Measurements from ENCODE around the gene FREM2. TPM values are rescaled to one million over a fixed set of nuclear protein-coding genes. Genes with fewer than 3 reads are reported as not detected.

FREM2 gene
- total RNA-seq, 4 donors from 2014 or later: 0.06 to 0.19 (median 0.13) TPM; not detected in 1

DNA sequence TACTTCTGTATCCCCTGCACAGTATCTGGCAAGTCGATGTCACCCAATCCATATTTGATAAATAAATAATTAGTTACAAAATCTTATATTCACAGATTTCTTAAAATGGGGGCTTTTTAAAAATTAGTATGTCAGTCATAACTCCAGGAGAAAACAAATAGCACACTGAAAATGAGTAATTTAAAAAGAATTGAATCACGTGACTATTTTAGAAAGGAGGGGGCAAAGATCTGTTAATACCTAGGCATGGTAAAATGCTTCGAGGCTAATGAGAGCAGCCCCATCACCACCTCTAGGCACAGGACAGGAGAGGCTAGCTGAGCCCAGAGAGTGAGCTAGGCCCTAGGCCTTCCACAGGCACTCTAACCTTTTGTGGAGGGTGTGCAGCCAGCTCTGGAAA lies 94.7 kb downstream of the FREM2 start:
- intact Hi-C loops (cut with DNase I): no loop called here
- no peaks in the 10 kb centered on the region for H3K9me3 ChIP-seq
- no peak overlapping the region for H3K27ac ChIP-seq
- 68 to 71% methylated on average over 3 of the region's 3 CpGs for WGBS, 2 donors
- DNase-seq: no peak
- H3K4me3 ChIP-seq: no peak overlapping the region
- H3K4me1 ChIP-seq: no peaks in the 10 kb centered on the region
- TF ChIP-seq POLR2A (IDR thresholded peaks at IDR 0.05): no peak
- TF ChIP-seq, protein P1, sequence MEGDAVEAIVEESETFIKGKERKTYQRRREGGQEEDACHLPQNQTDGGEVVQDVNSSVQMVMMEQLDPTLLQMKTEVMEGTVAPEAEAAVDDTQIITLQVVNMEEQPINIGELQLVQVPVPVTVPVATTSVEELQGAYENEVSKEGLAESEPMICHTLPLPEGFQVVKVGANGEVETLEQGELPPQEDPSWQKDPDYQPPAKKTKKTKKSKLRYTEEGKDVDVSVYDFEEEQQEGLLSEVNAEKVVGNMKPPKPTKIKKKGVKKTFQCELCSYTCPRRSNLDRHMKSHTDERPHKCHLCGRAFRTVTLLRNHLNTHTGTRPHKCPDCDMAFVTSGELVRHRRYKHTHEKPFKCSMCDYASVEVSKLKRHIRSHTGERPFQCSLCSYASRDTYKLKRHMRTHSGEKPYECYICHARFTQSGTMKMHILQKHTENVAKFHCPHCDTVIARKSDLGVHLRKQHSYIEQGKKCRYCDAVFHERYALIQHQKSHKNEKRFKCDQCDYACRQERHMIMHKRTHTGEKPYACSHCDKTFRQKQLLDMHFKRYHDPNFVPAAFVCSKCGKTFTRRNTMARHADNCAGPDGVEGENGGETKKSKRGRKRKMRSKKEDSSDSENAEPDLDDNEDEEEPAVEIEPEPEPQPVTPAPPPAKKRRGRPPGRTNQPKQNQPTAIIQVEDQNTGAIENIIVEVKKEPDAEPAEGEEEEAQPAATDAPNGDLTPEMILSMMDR (IDR thresholded peaks at IDR 0.05): no peak
- H3K27me3 ChIP-seq: no peaks in the 10 kb centered on the region
- no peaks in the 10 kb centered on the region for H3K36me3 ChIP-seq

DNA sequence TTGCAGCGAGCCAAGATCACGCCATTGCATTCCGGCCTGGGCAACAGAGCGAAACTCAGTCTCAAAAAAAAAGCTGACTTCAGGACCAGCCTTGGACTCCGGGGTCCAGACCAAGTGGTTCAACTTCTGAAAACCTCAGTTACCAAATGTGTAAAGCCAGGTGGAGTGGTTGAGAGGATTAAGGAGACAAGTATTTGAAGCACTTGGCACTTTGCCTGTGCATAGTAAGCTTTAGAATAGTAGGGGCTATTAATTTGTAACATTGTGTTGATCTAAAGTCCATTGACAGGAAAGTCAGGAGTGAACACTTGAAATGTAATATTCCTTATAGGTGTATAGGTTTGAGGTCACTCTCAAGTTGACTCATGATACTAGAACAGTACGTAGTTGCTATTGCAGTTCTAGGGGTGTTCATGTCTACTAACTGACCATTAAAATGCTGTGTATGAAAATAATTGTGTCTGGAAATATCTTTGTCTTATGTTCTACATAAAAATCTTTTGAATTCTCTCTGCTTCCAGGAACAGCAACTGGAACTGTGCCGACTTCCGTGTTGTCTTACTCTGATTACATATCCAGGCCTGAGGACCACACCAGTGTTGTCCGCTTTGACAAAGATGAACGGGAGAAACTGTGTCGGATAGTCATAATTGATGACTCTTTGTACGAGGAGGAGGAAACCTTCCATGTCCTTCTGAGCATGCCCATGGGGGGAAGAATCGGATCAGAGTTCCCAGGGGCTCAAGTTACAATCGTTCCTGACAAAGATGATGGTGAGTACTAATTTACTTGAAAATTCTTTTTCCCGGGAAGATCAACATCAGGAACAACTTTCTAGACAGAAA lies 97.4 kb downstream of the FREM2 start:
- no peak for DNase-seq
- intact Hi-C loops (cut with DNase I): no loop called here
- no peaks in the 10 kb centered on the region for H3K9me3 ChIP-seq
- no peak overlapping the region for H3K4me3 ChIP-seq
- H3K36me3 ChIP-seq: no peaks in the 10 kb centered on the region
- no peaks in the 10 kb centered on the region for H3K4me1 ChIP-seq
- 64 to 74% methylated on average over 15 of the region's 15 CpGs for WGBS, 2 donors
- H3K27me3 ChIP-seq: no peaks in the 10 kb centered on the region
- no peak for TF ChIP-seq POLR2A (IDR thresholded peaks at IDR 0.05)
- TF ChIP-seq, protein P1 (IDR thresholded peaks at IDR 0.05): no peak
- H3K27ac ChIP-seq: no peak overlapping the region

DNA sequence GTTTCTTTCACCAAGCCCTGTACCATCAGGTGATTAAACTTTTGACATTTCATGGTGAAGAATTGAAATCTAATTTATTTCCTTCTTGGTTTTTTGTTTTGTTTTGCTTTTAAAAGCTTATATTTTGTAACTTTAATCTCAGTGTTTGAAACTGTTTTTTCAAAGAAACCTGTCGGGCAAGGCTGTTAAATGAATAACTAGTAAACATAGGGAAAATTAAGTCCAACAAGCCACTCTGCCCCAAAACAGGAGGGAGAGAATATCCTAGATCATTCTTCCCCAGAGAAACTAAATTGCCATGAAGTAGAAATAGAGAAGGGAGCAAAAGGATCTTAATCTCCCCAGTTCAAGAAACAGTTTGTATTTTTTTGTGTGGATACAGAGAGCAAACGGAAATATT lies 98.2 kb downstream of the FREM2 start:
- Histone ChIP-seq H3K36me3 (no peaks in the 10 kb centered on the region), H3K27me3 (no peaks in the 10 kb centered on the region), H3K4me3 (no peak overlapping the region), H3K9me3 (no peaks in the 10 kb centered on the region), H3K27ac (no peak overlapping the region), H3K4me1 (no peaks in the 10 kb centered on the region)
- no peak for DNase-seq
- TF ChIP-seq, protein P1 (IDR thresholded peaks at IDR 0.05): no peak
- no peak for TF ChIP-seq POLR2A (IDR thresholded peaks at IDR 0.05)
- intact Hi-C loops (cut with DNase I): no loop called here
- WGBS, 2 donors: 56 to 85% methylated on average over 2 of the region's 2 CpGs

DNA sequence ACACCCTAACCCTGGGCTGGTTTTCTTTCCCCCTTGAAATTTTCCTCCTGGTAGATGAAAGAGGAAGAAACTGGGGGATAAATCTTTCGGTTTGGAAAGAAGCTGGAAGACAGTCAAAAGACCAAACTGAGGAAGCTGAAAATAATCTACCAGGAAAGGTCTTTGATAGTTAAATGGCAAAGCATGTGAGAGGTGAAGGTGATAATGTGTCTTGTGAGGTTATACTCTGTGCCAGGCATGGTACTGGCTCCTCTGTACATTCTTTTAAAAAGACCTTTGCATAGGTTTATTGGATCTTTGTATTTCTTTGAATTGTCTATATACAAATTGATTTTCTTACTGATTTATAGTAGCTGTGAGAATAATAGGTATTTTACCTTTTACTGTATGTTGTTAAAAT lies 98.6 kb downstream of the FREM2 start:
- DNase-seq: no peak
- Histone ChIP-seq H3K4me1 (no peaks in the 10 kb centered on the region), H3K9me3 (no peaks in the 10 kb centered on the region), H3K4me3 (no peak overlapping the region), H3K27me3 (no peaks in the 10 kb centered on the region), H3K27ac (no peak overlapping the region), H3K36me3 (no peaks in the 10 kb centered on the region)
- 29 to 33% methylated on average over 1 of the region's 1 CpG for WGBS, 2 donors
- intact Hi-C loops (cut with DNase I): no loop called here
- no peak for TF ChIP-seq POLR2A (IDR thresholded peaks at IDR 0.05)
- TF ChIP-seq, protein P1 (IDR thresholded peaks at IDR 0.05): no peak

DNA sequence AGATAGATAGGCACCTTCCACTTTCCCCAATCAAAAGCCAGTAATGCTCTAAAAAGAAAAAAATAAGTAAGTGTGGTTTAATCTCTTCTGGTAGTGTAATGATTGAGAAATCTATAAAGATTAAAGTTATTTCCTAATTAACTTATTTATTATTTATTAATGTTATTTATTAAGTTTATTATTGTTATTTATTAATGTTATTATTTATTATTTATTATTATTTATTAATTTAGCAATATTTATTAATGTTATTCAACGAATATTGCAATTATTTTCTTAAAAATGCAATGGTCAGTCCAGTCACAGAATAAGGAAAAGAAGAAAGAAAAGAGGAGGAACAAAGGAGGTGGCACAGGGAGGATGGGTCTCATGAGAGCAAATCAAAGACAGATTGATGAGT lies 100.7 kb downstream of the FREM2 start:
- TF ChIP-seq POLR2A (IDR thresholded peaks at IDR 0.05): no peak
- TF ChIP-seq, protein P1 (IDR thresholded peaks at IDR 0.05): no peak
- 29 to 35% methylated on average over 1 of the region's 1 CpG for WGBS, 2 donors

More for the DNA sequence above, 100.7 kb downstream of the FREM2 start:
- Histone ChIP-seq H3K4me3 (no peak overlapping the region), H3K27ac (no peak overlapping the region), H3K4me1 (no peaks in the 10 kb centered on the region), H3K9me3 (no peaks in the 10 kb centered on the region), H3K36me3 (no peaks in the 10 kb centered on the region), H3K27me3 (no peaks in the 10 kb centered on the region)
- no peak for DNase-seq
- intact Hi-C loops (cut with DNase I): no loop called here

Measured in esophagus squamous epithelium (tissue), 5 donors.